Left lobe of liver (tissue), 2 donors: ENCODE data around the gene PDE4C. TPM values are rescaled to one million over a fixed set of nuclear protein-coding genes. Genes with fewer than 3 reads are reported as not detected.

Source experiments
- ATAC-seq: fragments of 200-7000 bp; cut with Tn5 transposase; one replicate; pipeline ENCODE4 v1.9.1; 2020; ENCODE audit warnings: mild to moderate bottlenecking, moderate library complexity
- DNase-seq: peaks from one replicate; pipeline ENCODE4 v3.0.0-alpha.2; 2020; ENCODE audit warnings: low spot score
- total RNA-seq: library from RNA; stranded (reverse); gene quantifications from one replicate; pipeline ENCODE4 v1.2.1, GENCODE V29; 2021
- donor health status: DM: no; HTN: no; CAD: no; lungs with moderate emphysema.
- donor health status: DM: no; HTN: yes; CAD: no.

The PDE4C gene
- total RNA-seq: 0.60 TPM

DNA sequence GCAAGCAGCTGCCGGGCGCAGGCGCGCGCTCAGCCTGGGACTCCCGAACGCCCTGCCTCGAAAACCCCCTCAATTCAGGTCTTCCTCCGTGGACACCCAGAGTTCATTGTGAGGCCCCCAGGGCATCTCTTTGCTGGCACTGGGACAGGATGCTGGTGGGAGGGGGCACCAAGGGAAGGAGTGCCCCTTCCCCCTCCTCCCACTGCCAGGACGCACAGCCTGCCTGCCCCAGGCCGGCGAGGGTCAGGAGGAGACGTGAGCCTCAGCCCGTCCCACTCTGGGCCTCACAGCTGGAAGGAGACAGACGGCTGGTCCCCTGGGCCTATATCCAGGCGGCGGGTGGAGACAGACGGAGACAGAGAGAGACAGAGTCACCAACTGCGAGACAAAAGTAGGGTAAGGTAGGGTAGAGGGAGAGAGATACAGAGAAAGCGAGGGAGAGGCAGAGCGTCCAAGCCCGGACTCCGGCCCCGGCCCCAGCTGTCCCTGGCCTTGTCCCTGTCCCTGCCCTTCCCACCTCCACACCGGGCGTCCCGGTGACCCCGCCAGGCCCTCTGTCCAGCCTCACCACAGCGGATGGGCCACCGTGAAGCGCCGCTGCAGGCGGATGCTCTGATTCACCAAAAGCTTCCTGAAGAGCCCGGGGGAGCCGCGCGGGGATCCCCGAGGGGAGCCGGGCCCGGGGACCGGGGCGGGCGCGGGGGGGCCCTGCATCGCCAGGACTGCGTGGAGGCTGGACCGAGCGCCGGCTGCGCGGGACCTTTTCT lies at the start of gene PDE4C:
Gene PDE4C (minus strand): TSS at position 737 of the 767 bp plus-strand sequence. CDS start 23 bp downstream, at position 714.
- ATAC-seq: peak; percentile 5
- no peak for DNase-seq

DNA sequence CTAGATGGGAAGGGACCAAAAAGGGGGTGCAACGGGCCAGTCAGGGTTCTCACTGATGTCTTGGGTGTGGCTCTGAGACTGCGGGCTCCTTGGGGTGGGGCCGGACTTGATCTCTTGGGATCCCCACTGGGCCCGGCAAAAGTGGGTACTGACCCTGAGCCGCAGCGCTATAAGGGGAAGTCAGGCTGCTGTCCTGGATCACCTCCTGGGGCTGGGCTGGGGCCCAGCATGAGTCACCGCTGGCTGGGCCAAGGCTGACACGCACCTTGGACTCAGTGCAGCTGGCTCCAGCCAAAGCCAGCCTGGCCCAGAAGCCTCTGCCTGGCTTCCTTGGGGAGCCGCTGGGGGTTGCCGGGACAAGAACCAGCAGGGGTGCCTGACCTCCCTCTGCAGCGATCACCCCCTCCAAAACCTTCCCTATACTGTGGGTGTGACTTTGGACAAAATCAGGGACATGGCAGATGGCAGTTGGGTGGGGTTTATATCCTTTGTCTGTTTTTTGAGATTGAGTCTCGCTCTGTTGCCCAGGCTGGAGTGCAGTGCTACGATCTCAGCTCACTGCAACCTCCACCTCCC lies 48.6 kb upstream of the PDE4C start:
- ATAC-seq: peak; percentile 82
- DNase-seq: peak; percentile 94

DNA sequence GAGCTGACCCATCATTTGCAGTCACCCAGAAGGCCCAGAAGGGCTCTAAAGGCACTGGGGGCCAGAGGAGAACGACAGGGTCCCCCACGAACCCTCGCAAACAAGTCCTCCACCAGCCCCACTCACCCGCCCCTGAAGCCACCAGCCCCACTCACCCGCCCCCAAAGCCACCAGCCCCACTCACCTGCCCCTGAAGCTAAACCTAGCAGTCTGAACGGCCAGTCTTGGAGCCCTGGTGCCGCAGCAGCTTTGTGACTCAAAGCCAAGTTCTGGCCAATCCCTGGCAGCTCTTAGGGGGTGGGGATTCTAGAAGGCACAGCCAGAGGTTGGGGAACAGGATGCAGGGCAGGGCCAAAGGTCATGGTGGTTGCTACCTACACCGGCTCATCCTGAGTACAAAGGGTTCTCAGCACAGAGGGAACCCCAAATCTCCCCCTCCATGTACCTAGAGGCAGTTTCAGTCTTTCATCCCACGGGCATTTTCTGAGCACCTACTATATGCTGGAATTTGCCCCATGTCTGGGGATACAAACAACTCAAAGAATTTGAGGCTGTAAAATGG lies 48.1 kb upstream of the PDE4C start, which contains the start of gene IQCN:
Gene IQCN (minus strand): TSS at position 234 of the 562 bp plus-strand sequence. CDS start 4,974 bp downstream, outside the sequence.
- peak; percentile 78 for ATAC-seq

DNA sequence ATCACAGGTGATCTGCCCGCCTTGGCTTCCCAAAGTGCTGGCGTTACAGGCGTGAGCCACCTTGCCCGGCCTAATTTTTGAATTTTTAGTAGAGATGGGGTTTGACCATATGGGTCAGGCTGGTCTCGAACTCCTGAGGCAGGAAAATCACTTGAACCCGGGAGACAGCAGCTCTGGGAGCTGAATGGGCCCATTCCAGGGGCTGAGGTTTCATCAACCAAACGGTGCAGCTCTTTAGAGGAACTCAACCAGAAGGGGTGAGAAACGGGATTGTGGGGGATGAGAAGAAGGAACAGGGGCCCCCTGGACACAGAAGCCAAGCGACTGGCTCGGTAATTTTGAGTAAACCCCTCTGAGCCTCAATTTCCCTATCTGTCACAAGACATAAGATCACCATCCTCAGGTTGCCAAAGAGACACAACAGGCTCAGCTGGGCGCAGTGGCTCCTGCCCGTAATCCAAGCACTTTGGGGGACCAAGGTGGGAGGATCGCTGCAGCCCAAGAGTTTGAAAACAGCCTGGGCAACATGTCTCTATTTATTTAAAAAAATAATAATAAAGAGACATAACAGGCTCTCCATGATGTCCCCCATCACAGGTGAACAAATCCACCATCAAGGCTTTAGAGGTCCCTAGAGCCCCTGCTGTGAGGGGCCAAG lies 47.5 kb upstream of the PDE4C start:
- DNase-seq (no peak), ATAC-seq (no peak)

More for the DNA sequence above, 48.1 kb upstream of the PDE4C start, which contains the start of gene IQCN:
- peak; percentile 91 for DNase-seq

DNA sequence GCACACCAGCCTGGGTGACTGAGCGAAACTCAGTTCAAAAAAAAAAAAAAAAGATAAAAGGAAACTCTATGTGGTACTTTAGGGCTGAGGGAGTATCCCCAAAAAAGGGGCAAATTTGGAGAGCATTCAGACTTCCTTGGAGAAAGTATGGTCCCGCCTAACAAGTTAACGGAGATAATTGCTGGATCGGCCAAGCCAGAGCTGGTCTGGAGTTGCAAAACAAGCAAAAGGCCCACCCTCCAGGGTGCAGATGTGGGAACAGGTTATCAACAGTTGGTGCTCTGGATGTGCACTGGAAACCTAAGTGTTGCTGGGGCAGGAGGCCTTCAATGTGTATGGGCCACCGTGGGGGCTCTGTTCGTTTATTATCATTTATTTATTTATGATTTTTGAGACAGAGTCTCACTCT lies 45.2 kb upstream of the PDE4C start:
- no peak for DNase-seq
- no peak for ATAC-seq

DNA sequence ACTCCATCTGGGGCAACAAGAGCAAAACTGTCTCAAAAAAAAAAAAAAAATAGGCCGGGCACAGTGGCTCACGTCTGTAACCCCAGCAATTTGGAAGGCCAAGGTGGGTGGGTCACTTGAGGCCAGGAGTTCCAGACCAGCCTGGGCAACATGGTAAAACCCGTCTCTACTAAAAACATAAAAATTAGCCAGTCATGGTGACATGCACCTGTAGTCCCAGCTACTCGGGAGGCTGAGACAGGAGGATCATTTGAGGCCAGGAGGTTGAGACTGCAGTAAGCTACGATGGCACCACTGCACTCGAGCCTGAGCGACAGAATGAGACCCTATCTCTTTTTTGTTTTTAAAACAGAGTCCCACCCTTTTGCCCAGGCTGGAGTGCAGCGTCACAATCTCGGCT lies 44.1 kb upstream of the PDE4C start:
- ATAC-seq (no peak), DNase-seq (no peak)

DNA sequence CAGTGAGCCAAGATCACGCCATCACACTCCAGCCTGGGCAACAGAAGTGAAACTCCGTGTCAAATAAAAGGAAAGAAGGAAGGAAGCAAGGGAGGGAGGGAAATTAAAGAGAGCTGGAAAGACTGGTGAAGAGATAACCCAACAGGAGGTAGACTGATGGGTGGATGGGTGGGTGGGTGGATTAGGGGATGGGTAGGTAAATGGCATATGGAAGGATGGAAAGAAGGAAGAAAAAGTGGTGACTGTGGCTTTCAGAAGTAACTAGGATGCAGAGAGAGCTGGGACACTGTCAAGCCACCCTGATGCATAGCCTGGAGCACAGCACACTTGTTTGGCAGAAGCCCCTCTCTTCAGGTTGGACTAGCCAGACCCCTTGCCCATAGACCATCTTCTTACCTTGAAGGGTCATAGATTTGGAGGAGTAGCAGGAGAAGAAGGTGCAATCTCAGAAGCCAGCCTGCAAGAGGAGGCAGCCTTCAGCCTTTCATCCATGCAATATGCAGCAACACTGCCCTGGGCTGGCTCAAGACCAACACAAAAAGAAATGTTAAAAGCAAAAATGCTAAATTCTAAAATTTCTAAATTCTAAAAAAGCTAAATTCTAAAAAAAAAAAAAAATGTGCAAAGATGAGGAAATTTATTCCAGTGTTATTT lies 43.0 kb upstream of the PDE4C start:
- ATAC-seq: no peak
- no peak for DNase-seq

DNA sequence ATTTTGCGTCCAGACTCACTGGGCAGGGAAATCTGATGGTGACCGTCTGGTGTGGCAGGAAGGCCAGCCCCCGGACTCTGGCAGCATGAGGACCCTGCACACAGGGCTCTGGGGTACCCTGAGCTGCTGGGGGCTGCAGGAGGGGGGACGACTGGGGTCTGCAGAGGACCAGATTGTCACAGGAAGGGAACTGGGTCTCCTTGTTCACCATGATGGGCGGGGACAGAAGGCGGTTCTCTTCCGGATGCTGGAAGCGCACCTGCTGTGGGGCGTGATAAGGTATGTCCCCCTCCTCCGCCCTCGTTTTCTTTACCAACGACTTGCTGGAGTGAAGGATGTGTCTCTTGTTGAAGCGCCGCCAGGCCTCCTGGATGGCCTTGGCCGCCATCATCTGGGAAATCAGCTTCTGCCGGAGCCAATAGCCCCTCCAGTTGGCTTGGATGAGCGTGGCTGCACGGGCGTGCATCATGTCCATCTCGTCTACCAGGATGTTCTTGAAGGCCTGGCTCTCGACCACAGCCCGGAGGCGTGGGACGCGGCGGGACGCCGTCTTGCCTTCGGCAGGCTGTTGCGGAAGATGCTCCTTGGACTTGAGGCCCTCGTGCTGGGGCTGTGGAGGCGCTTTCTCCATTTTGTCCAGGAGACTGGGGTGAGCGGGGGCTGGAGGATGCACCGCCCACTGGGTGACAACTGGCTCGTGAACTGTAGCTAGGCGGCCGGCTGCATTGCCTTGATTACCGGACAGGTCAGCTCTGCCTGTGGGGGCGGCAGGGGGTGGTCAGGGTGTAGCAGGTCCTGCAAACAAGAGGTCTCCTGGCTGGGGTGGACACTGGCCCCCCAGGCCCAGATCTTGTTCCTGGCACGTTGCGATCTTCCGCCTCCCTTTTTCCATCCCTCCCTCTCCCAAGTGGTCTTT lies 40.8 kb upstream of the PDE4C start:
- DNase-seq (no peak), ATAC-seq (no peak)

DNA sequence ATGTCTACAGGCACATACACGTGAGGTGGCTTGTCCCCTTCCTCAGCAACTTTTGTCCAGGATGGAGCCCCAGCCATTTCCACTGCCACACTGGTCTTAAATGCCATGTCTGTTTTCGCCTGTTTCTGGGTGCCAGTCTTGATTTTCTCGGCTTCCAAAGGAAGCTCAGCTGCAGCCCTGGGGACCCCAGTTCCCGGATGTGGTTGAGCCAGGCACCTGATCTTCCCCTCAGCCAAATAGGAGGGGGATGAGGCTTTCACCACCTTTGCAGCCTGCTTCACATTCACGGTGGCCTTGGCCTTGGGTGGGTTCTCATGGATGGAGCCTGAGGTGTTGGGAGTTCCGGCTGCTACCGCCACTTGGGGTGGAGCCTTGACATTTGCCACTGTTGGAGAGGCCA lies 39.3 kb upstream of the PDE4C start:
- ATAC-seq (no peak), DNase-seq (no peak)

DNA sequence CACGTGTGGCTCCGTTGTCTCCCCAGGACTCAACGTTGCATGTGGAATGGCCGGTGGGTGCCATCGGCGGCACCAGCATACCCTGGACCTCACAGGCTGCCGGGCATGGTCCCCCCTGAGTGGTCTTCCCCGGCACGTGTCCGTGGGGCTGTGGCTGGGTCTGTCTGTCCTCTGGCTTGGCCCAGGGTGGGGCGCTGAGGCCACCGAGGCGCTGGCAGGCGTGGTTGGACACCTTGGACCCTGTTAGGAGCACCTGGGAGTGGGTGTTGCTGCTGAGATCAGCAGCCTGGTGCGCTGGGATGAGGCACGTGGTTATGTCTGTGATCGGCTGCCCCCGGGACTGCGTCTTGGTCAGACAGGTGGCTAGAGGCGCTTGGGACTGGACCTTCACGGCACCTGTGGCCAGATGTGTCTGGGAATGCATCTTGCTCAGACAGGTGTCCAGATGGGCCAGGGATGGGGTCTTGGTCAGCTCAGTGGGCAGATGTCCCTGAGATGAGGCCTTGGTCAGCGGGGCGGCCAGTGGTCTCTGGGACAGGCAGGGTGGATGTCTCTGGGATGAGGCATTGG lies 38.8 kb upstream of the PDE4C start:
- no peak for ATAC-seq
- no peak for DNase-seq

DNA sequence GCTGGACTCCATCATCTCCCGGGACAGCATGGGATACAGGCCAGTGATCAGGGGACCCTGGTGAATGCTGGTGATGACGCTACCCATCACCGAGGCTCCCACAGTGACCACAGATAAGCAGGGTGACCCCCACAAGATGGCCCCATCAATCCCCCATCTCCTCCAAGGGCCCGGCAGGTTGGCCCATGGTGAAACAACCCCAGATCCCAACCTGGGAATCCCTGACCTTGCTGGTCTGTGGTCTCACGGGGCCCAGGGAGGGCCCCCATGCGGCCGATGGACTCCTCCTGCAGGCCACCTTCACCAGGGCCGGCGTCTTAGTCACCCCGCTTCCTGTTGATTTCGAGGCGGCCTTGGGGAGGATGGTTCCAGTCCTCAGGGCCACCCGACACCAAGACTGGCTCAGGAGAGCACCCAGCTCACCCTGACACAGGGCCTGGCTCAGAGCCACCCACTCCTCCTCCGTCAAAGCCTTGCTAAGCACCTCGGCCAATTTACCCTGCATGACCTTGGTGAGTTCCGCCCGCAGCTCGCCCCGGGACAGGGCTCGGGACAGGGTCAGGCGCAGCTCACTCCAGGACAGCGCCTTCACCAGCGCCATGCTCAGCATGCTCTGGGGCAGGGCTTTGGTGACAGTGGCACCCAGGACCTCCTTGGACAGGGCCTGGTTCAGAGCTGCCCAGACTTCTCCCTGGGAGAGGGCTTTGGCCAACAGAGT lies 38.1 kb upstream of the PDE4C start:
- DNase-seq (no peak), ATAC-seq (no peak)

DNA sequence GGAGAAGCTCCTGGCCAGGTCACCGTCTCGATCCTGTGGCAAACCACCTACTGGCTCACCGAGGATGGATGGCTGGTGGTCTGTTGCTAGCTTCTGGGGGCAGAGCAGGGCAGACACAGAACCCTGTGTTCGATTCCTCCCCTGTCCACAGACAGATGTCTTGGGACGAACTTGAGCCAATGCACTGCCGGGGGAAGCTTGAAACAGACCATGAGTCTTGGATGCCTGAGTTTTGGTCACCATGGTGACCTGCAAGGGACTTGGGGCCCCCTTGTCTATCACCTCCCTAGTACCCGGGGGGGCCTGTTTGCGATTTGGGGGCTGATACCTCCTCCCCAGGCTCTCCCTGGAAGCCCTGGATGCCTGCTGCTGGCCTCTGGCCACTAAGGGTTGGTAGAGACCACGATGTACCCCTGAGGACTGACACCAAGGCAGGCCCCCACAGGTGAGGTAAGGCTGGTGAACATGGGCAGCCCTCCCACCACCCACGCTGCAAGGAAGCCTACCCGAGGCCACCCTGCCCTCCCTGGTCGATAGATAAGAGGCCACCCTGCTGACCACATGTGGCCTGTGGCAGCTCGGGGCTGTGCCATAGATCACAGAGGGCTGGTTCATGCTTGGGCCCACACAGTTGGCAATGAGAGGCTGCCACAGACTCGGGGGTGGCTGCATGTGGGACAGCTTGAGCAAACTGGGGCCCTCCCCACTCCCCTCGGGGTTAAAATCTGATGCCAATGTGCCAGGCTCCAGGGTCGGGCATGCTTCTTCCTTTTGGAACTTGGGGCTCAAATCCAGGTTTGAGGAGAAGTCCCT lies 37.3 kb upstream of the PDE4C start:
- no peak for DNase-seq
- no peak for ATAC-seq

DNA sequence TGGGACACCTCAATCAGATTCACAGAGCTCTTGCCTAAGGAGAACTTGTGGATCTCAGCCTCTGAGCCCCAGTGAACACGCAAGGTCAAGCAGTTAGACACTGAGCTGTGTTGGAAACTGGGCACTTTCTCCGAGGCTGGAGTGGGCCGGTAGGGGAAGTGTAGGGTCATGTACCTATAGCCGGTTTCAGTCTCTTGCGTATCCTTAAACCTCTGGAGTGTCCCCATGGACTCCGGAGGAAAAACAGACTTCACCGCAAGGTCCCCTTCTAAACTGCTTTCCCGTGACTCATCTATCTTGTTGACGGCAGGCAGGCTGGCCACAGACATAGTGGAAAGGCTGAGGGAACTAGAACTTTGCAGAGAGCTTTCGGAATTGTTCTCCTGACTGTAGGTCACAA lies 36.7 kb upstream of the PDE4C start:
- no peak for ATAC-seq

DNA sequence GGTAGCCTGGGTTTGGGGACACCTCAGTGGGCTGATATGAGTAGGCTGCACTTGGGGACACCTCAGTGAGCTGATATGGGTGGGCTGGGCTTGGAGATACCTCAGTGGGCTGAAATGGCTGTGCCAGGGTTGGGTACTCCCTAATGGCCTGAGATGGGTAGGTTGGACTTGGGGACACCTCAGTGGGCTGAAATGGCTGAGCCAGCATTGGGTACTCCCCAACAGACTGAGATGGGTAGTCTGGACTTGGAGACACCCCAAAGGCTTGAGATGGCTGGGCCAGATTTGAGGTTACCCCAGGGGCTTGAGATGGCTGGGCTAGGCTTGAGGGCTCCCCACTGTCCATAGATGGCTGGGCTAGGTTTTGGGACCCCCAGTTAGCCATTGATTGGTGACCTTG lies 35.9 kb upstream of the PDE4C start:
- ATAC-seq: no peak
- no peak for DNase-seq

More for the DNA sequence above, 36.7 kb upstream of the PDE4C start:
- no peak for DNase-seq

DNA sequence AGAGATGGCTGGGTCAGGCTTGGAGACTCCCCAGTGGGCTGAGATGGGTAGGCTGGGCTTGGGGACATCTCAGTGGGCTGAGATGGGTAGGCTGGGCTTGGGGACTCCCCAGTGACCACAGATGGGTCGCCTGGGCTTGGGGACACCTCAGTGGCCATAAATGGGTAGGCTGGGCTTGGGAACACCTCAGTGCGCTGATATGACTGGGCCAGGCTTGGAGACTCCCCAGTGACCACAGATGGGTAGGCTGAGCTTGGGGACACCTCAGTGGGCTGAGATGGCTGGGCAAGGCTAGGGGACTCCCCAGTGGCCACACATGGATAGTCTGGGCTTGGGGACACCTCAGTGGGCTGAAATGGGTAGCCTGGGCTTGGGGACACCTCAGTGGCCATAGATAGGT lies 35.2 kb upstream of the PDE4C start:
- DNase-seq: no peak
- ATAC-seq: no peak

DNA sequence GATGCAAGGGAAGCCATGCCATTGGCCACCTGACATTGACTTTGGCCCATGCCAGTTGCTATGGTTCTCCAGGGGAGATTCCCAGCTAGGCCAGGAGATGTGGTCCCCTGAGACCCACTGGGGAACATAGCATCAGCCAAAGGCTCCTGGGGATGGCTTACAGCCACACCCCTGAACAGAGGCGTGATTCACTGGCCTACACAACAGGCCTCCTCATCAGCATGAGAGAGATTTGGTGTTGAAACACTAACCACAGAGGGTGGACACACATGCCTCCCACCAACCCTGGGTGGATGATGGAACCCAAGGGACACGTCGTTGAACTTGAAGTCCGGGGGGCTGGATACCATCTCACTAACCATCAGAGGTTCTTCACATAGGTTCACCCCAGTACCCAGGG lies 33.7 kb upstream of the PDE4C start:
- no peak for DNase-seq
- ATAC-seq: no peak

DNA sequence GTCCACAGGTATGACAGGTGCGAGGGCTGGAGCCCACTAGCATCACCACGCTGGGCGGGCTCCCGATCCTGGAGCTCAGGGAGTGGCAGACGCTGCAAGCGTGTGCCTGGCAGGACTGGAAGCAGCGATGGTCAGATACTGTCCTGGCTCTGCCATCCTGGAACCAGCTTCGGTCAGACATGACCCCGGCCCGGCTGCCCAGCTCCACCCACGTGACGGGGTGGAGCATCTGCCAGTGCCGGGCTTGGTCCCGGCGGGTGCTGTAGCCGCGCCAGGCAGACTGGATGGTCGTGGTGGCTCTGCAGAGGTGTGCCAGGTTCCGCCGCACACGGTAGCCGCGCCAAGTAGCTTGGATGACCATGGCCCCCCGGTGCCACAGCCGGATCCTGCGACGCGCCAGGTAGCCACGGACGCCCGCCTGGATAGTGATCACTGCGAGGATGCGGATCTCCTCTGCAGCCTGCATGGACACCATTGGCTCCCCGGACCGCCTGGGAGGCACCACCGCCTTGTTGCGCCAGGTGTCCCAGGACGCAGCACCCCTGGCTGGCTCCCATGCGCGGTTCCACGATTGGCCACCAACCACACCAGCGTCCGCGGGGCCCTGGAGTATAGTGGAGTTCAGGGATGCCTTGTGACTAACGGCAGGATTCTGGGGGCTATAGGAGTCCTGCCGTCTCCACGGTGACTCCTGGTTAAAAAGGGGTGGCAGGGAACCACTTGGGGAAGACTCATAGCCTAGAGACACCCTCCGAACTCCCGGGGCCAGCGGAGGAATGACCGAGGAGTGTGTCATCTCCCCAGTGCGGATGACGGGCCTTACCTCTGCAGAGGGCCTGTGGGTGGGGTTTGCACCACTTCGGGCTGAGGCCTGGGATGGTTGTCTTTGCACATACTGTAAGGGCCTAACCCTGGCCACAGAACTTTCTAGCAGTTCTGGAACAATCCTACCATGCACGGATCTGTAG lies 31.5 kb upstream of the PDE4C start:
- no peak for DNase-seq
- no peak for ATAC-seq
